Panc1 (cell line): Measurements from ENCODE around the gene VWDE.

Experiments
- POLR2AphosphoS5 ChIP-seq: IDR thresholded peaks from 2 replicates; pipeline ENCODE4 v1.6.1; 2012; ENCODE audit warnings: mild to moderate bottlenecking, low read depth, low read length, moderate library complexity
- SIN3A ChIP-seq: IDR thresholded peaks from 2 replicates; pipeline ENCODE4 v1.6.1; 2012; ENCODE audit warnings: low read depth, mild to moderate bottlenecking, low read length, moderate library complexity, borderline replicate concordance; ENCODE audit not compliant: insufficient read depth
- TCF7L2 ChIP-seq: IDR thresholded peaks from 2 replicates; pipeline ENCODE4 v1.6.1; 2011; ENCODE audit warnings: mild to moderate bottlenecking, low read depth, low read length, inconsistent platforms
- TF ChIP-seq, protein P1 (sequence below): fragments of 450-650 bp; IDR thresholded peaks from 2 replicates; pipeline ENCODE4 v1.5.1; 2017; ENCODE audit warnings: mild to moderate bottlenecking
- TF ChIP-seq, protein P2 (sequence below), 2 experiments: IDR thresholded peaks; 2 replicates each; pipeline ENCODE4 v1.6.1; 2011 to 2012; ENCODE audit warnings: low read depth in 2 of 2, control low read depth in 1 of 2, low read length in 1 of 2, mild to moderate bottlenecking in 1 of 2, moderate library complexity in 1 of 2; ENCODE audit not compliant: insufficient read depth in 1 of 2

DNA sequence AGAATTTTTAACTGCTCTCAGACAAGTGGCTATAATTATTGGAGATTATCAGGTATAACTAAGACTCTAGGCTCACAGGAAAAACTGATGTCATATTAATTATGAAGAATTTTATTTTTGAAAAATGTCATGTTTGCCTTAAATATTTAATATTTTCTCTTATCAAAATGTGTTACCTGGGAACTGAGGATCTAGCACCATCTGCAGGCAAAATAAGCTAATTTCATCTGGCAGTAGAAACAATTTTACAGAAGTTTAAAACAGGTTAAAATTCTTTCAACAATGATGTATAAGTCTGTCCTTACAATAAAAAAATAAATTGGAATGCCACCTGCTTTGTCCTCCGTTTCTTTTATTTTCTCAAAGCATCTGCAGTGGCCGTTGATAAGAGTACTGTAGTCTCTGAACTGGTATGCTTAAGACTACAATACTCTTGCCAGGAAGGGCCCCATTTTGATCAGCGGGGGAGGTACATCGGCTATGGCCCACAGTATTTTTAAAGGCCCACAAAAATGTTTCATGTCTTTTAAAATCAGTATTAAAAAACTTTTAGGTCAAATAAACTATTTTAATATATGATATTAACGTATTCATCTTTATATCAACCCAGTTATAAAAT is 81.3 kb downstream of the VWDE start:
- TF ChIP-seq, protein P1, sequence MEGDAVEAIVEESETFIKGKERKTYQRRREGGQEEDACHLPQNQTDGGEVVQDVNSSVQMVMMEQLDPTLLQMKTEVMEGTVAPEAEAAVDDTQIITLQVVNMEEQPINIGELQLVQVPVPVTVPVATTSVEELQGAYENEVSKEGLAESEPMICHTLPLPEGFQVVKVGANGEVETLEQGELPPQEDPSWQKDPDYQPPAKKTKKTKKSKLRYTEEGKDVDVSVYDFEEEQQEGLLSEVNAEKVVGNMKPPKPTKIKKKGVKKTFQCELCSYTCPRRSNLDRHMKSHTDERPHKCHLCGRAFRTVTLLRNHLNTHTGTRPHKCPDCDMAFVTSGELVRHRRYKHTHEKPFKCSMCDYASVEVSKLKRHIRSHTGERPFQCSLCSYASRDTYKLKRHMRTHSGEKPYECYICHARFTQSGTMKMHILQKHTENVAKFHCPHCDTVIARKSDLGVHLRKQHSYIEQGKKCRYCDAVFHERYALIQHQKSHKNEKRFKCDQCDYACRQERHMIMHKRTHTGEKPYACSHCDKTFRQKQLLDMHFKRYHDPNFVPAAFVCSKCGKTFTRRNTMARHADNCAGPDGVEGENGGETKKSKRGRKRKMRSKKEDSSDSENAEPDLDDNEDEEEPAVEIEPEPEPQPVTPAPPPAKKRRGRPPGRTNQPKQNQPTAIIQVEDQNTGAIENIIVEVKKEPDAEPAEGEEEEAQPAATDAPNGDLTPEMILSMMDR = peak; percentile 88
- TF ChIP-seq POLR2AphosphoS5 (no peak), SIN3A (no peak), TCF7L2 (no peak)
- TF ChIP-seq, protein P2, sequence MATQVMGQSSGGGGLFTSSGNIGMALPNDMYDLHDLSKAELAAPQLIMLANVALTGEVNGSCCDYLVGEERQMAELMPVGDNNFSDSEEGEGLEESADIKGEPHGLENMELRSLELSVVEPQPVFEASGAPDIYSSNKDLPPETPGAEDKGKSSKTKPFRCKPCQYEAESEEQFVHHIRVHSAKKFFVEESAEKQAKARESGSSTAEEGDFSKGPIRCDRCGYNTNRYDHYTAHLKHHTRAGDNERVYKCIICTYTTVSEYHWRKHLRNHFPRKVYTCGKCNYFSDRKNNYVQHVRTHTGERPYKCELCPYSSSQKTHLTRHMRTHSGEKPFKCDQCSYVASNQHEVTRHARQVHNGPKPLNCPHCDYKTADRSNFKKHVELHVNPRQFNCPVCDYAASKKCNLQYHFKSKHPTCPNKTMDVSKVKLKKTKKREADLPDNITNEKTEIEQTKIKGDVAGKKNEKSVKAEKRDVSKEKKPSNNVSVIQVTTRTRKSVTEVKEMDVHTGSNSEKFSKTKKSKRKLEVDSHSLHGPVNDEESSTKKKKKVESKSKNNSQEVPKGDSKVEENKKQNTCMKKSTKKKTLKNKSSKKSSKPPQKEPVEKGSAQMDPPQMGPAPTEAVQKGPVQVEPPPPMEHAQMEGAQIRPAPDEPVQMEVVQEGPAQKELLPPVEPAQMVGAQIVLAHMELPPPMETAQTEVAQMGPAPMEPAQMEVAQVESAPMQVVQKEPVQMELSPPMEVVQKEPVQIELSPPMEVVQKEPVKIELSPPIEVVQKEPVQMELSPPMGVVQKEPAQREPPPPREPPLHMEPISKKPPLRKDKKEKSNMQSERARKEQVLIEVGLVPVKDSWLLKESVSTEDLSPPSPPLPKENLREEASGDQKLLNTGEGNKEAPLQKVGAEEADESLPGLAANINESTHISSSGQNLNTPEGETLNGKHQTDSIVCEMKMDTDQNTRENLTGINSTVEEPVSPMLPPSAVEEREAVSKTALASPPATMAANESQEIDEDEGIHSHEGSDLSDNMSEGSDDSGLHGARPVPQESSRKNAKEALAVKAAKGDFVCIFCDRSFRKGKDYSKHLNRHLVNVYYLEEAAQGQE (IDR thresholded peaks at IDR 0.05; ENCODE audit: insufficient read depth in 1 of 2, low read depth in 2 of 2, low read length in 1 of 2) = no peak
